Suprapubic skin (tissue), 4 donors: ENCODE data around the gene RPE65. TPM values are rescaled to one million over a fixed set of nuclear protein-coding genes. Genes with fewer than 3 reads are reported as not detected.

Source experiments
- DNase-seq, 2 donors: peaks; one replicate each; pipeline ENCODE4 v3.0.0-alpha.2; 2019; ENCODE audit warnings: low spot score in 2 of 2
- H3K27ac ChIP-seq: fragments of 200-600 bp; sonication (generic); one replicate; pipeline ENCODE4 v1.5.1; 2019
- H3K27me3 ChIP-seq: fragments of 200-600 bp; sonication (generic); one replicate; pipeline ENCODE4 v1.5.1; 2019
- H3K36me3 ChIP-seq: fragments of 200-600 bp; sonication (generic); one replicate; pipeline ENCODE4 v1.5.1; 2019
- H3K4me1 ChIP-seq: fragments of 200-600 bp; sonication (generic); one replicate; pipeline ENCODE4 v1.5.1; 2019
- H3K4me3 ChIP-seq: fragments of 200-600 bp; sonication (generic); one replicate; pipeline ENCODE4 v1.5.1; 2019; ENCODE audit warnings: mild to moderate bottlenecking
- H3K9me3 ChIP-seq: fragments of 200-600 bp; sonication (generic); one replicate; pipeline ENCODE4 v1.5.1; 2019
- CTCF ChIP-seq, 2 donors: fragments of 200-600 bp in 1 of 2; fragments of 450-650 bp in 1 of 2; sonication (generic) in 1 of 2; IDR thresholded peaks; one replicate each; pipeline ENCODE4 v1.5.1; 2016 to 2019; ENCODE audit warnings: antibody characterized with exemption in 2 of 2, mild to moderate bottlenecking in 1 of 2, moderate library complexity in 1 of 2
- EP300 ChIP-seq: sonication (generic); formaldehyde crosslinking; IDR thresholded peaks from one replicate; pipeline ENCODE4 v1.6.1; 2017; ENCODE audit warnings: antibody characterized with exemption
- POLR2A ChIP-seq, 2 donors: fragments of 450-650 bp; IDR thresholded peaks; one replicate each; pipeline ENCODE4 v1.6.1; 2017; ENCODE audit warnings: antibody characterized with exemption in 2 of 2, mild to moderate bottlenecking in 2 of 2, moderate library complexity in 2 of 2
- POLR2AphosphoS5 ChIP-seq, 3 donors: sonication (generic); formaldehyde crosslinking; IDR thresholded peaks; one replicate each; pipeline ENCODE4 v1.6.1; 2017; ENCODE audit warnings: antibody characterized with exemption in 3 of 3
- WGBS: methylation state at CpG from one replicate; pipeline ENCODE4 v1.1.5; 2018; 5-methylcytosine and 5-hydroxymethylcytosine counted together
- total RNA-seq, 4 donors: library from RNA; depleted of rRNA; stranded (reverse); fragments of >200 nt; gene quantifications; one replicate each; pipeline ENCODE4 v1.1.0, GENCODE V29; 2016

Gene RPE65
- total RNA-seq, 4 donors from 2014 or later = not detected

GRCh38 chr1:68384321-68384813 is 65.4 kb downstream of the RPE65 start:
- H3K4me3 ChIP-seq = no peak overlapping the region
- no peaks in the 10 kb centered on the region for H3K9me3 ChIP-seq
- WGBS = 39% methylated on average over 2 of the region's 2 CpGs
- no peak for TF ChIP-seq POLR2A (IDR thresholded peaks at IDR 0.05)
- TF ChIP-seq POLR2AphosphoS5 (IDR thresholded peaks at IDR 0.05) = no peak
- TF ChIP-seq CTCF (IDR thresholded peaks at IDR 0.05) = no peak
- no peak for TF ChIP-seq EP300
- H3K27ac ChIP-seq = peak overlapping the region; percentile 55
- H3K27me3 ChIP-seq = no peaks in the 10 kb centered on the region
- peaks cover 18% of the 10 kb centered on the region for H3K4me1 ChIP-seq
- no peaks in the 10 kb centered on the region for H3K36me3 ChIP-seq
- DNase-seq = no peak

- 96% methylated on average over 2 of the region's 2 CpGs for WGBS
- Histone ChIP-seq H3K27me3 (no peaks in the 10 kb centered on the region), H3K9me3 (no peaks in the 10 kb centered on the region), H3K4me1 (peaks cover 18% of the 10 kb centered on the region), H3K27ac (no peak overlapping the region), H3K4me3 (no peak overlapping the region), H3K36me3 (no peaks in the 10 kb centered on the region)
- no peak for DNase-seq
- TF ChIP-seq POLR2A (IDR thresholded peaks at IDR 0.05) = no peak
- no peak for TF ChIP-seq EP300
- TF ChIP-seq POLR2AphosphoS5 (IDR thresholded peaks at IDR 0.05) = no peak
- no peak for TF ChIP-seq CTCF (IDR thresholded peaks at IDR 0.05)
Measured at GRCh38 chr1:68383092-68383491, 66.7 kb downstream of the RPE65 start.

- TF ChIP-seq POLR2A (IDR thresholded peaks at IDR 0.05) = no peak
- TF ChIP-seq CTCF (IDR thresholded peaks at IDR 0.05) = no peak
- TF ChIP-seq POLR2AphosphoS5 (IDR thresholded peaks at IDR 0.05) = no peak
- no peak for TF ChIP-seq EP300
- DNase-seq = no peak
- Histone ChIP-seq H3K4me3 (no peak overlapping the region), H3K4me1 (peaks cover 6% of the 10 kb centered on the region), H3K27ac (no peak overlapping the region), H3K36me3 (no peaks in the 10 kb centered on the region), H3K27me3 (no peaks in the 10 kb centered on the region), H3K9me3 (no peaks in the 10 kb centered on the region)
Measured at GRCh38 chr1:68379085-68379478, 70.7 kb downstream of the RPE65 start.

Other genes starting within 250 kb of the RPE65 start
- 10 to 100 TPM; 62.3 to 75.0 (median 70.0) TPM for gene WLS, start 217.4 kb downstream of the RPE65 start, total RNA-seq
- 1 to 10 TPM in 3 of 4 donors, under 1 TPM in 1; 0.72 to 9.5 (median 4.6) TPM for gene DEPDC1, start 47.1 kb upstream of the RPE65 start, total RNA-seq